GM19025 (cell line): ENCODE results near the gene CLHC1.
"Not testable (repeated sequence)": the region's sequence is repeated elsewhere in the genome, so short reads cannot be mapped to it uniquely, and the experiment has no call there.

Experiments used
- ATAC-seq: cut with Tn5 transposase; IDR thresholded peaks from one replicate; pipeline ENCODE4 v1.9.1; 2021; ENCODE audit warnings: mild to moderate bottlenecking, low read depth, moderate library complexity; ENCODE audit not compliant: unreplicated experiment

Gene CLHC1

GRCh38 chr2:55138014-55138881 lies 93.8 kb downstream of the CLHC1 start:
- ATAC-seq, result no peak

DNA sequence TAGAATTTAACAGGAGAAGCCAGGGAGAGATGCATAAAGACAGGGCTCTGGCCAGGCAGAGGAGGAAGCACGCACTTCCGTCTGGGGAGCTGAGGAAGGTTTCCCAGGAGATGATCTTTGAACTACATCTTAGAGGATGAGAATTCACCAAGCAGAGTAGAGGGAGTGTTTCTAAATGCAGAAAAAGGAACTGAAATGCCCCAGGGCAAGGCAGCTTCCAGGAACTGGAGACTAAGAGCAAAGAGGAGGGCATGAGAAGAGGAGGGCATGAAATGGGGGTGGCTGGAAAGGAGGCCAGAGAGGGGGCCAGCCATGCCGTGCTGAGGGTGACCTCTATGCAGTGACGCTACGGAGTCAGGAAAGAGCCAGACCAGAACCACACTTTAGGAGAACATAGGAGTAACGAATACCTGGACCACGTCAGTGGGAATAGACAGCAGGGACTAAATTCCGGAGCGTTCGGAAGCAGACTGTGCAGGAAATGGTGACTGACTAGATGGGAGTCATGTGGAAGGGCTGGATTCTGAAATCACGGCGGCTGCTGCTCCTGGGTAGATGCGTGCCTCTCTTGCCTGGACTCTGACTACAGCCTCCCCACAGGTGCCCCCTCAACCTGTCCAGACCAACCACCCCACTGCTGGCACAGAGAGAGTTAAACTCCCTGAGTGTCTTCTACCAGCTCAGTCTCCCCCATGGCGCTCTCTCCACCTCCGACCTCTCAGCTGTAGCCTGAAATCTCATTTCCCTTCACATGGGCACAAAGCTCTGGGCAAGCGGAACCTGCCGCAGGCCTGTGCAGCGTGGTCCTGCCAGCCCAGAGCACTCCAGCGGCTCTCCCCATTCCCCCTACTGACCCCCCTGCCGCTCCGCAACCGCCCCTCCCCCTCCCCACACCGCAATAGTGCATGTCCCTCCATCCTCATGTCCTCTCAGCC lies 94.8 kb downstream of the CLHC1 start:
- no peak for ATAC-seq

GRCh38 chr2:55136138-55136541 lies 96.0 kb downstream of the CLHC1 start:
- ATAC-seq, result no peak

DNA sequence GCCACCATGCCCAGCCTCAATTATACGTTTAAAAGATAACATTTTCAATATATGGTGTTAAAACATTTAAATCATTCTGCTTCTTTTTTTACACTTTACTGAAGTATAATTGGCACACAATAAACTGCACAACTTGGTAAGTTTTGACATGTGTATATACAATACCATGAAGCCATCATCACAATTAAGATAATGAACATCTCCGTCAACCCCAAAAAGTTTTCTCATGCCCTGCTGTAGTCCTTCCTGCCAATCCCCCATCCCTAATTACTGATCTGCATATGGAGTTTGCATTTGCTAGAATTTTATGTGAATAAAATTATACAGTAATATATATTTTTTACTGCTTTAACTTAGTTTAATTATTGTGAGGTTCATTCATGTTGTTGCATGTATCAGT lies 96.6 kb downstream of the CLHC1 start:
- no peak for ATAC-seq

- ATAC-seq, result no peak
These were observed 97.8 kb downstream of the CLHC1 start for GRCh38 chr2:55134316-55134706.

GRCh38 chr2:55133467-55134315 lies 98.4 kb downstream of the CLHC1 start:
- peak; percentile 77 for ATAC-seq

- ATAC-seq, result no peak
These were observed 101.2 kb downstream of the CLHC1 start for GRCh38 chr2:55130849-55131248.

DNA sequence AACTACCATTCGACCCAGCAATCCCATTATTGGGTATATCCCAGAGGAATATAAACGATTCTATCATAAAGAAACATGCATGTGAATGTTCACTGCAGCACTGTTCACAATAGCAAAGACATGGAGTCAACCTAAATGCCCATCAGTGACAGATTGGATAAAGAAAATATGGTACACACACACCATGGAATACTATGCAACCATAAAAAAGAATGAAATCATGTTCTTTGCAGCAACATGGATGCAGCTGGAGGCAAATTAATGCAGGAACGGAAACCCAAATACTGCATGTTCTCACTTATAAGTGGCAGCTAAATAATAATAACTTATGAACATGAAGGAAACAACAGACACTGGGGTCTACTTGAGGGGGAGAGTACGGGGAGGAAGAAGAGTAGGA lies 105.5 kb downstream of the CLHC1 start:
- ATAC-seq, result not testable (repeated sequence)
